Astrocyte (in vitro differentiated cells and primary cell): ENCODE data around the gene AKNAD1. TPM values are rescaled to one million over a fixed set of nuclear protein-coding genes. Genes with fewer than 3 reads are reported as not detected.
"Not testable (repeated sequence)": the region's sequence is repeated elsewhere in the genome, so short reads cannot be mapped to it uniquely, and the experiment has no call there.

ENCODE experiments used
- DNase-seq: peaks from one replicate; pipeline ENCODE4 v3.0.0-alpha.2; 2010; ENCODE audit warnings: low read depth
- FAIRE-seq: peaks from 2 replicates; lab custom pipeline; 2011; peaks lifted over from hg19 to GRCh38; lab: Jason Lieb, UNC
- H2AFZ ChIP-seq: 2 replicates; pipeline ENCODE4 v1.6.0; 2012; ENCODE audit warnings: low read depth, low read length, inconsistent platforms
- H3K27ac ChIP-seq: 2 replicates; pipeline ENCODE4 v1.5.1; 2011; ENCODE audit warnings: low read depth, low read length, inconsistent platforms
- H3K27me3 ChIP-seq: 2 replicates; pipeline ENCODE4 v1.6.0; 2011; ENCODE audit warnings: low read length, inconsistent platforms; ENCODE audit not compliant: insufficient read depth
- H3K36me3 ChIP-seq: 2 replicates; pipeline ENCODE4 v1.5.1; 2011; ENCODE audit warnings: low read length, inconsistent platforms; ENCODE audit not compliant: insufficient read depth
- H3K4me1 ChIP-seq: 2 replicates; pipeline ENCODE4 v1.5.1; 2011; ENCODE audit warnings: low read length, inconsistent platforms; ENCODE audit not compliant: insufficient read depth
- H3K4me2 ChIP-seq: 2 replicates; pipeline ENCODE4 v1.6.0; 2012; ENCODE audit warnings: low read length, inconsistent platforms
- H3K4me3 ChIP-seq: 2 replicates; pipeline ENCODE4 v1.5.1; 2011; ENCODE audit warnings: low read depth, mild to moderate bottlenecking, low read length, inconsistent platforms; ENCODE audit not compliant: insufficient read depth
- H3K79me2 ChIP-seq: 2 replicates; pipeline ENCODE4 v1.6.0; 2012; ENCODE audit warnings: mild to moderate bottlenecking, low read length, inconsistent platforms; ENCODE audit not compliant: insufficient read depth
- H3K9ac ChIP-seq: 2 replicates; pipeline ENCODE4 v1.6.0; 2012; ENCODE audit warnings: mild to moderate bottlenecking, low read length, inconsistent platforms
- H3K9me3 ChIP-seq: 2 replicates; pipeline ENCODE4 v1.5.1; 2012; ENCODE audit warnings: low read depth, mild to moderate bottlenecking, low read length, inconsistent platforms; ENCODE audit not compliant: insufficient read depth
- H4K20me1 ChIP-seq: 2 replicates; pipeline ENCODE4 v1.6.0; 2012; ENCODE audit warnings: low read length, inconsistent platforms; ENCODE audit not compliant: insufficient read depth
- H3K27ac Mint-ChIP-seq: one replicate; pipeline ENCODE4 v1.8.0; 2021; ENCODE audit warnings: mild to moderate bottlenecking, mixed read lengths; ENCODE audit not compliant: unreplicated experiment
- H3K27me3 Mint-ChIP-seq: one replicate; pipeline ENCODE4 v1.8.0; 2021; ENCODE audit warnings: low read depth, mixed read lengths; ENCODE audit not compliant: unreplicated experiment
- H3K36me3 Mint-ChIP-seq: one replicate; pipeline ENCODE4 v1.8.0; 2021; ENCODE audit warnings: low read depth, mixed read lengths; ENCODE audit not compliant: unreplicated experiment
- H3K4me1 Mint-ChIP-seq: one replicate; pipeline ENCODE4 v1.8.0; 2021; ENCODE audit warnings: low read depth, mixed read lengths; ENCODE audit not compliant: unreplicated experiment
- H3K4me3 Mint-ChIP-seq: one replicate; pipeline ENCODE4 v1.8.0; 2021; ENCODE audit warnings: mild to moderate bottlenecking, moderate library complexity, mixed read lengths; ENCODE audit not compliant: unreplicated experiment
- H3K9me3 Mint-ChIP-seq: one replicate; pipeline ENCODE4 v1.8.0; 2021; ENCODE audit warnings: mild to moderate bottlenecking, mixed read lengths; ENCODE audit not compliant: unreplicated experiment
- EZH2 ChIP-seq: IDR thresholded peaks from 2 replicates; pipeline ENCODE4 v1.6.1; 2012; ENCODE audit warnings: mild to moderate bottlenecking, low read length, inconsistent platforms; ENCODE audit not compliant: insufficient read depth
- total RNA-seq: library from RNA; stranded (reverse); gene quantifications from 2 replicates; pipeline ENCODE4 v1.2.1, GENCODE V29; 2021
- TF ChIP-seq, protein P1 (sequence below): IDR thresholded peaks from 2 replicates; pipeline ENCODE4 v1.5.1; 2011; ENCODE audit warnings: low read depth, mild to moderate bottlenecking, inconsistent platforms, low read length, moderate library complexity; ENCODE audit not compliant: insufficient read depth

The AKNAD1 gene
- total RNA-seq, 1 donor from 2014 or later, result not detected

DNA sequence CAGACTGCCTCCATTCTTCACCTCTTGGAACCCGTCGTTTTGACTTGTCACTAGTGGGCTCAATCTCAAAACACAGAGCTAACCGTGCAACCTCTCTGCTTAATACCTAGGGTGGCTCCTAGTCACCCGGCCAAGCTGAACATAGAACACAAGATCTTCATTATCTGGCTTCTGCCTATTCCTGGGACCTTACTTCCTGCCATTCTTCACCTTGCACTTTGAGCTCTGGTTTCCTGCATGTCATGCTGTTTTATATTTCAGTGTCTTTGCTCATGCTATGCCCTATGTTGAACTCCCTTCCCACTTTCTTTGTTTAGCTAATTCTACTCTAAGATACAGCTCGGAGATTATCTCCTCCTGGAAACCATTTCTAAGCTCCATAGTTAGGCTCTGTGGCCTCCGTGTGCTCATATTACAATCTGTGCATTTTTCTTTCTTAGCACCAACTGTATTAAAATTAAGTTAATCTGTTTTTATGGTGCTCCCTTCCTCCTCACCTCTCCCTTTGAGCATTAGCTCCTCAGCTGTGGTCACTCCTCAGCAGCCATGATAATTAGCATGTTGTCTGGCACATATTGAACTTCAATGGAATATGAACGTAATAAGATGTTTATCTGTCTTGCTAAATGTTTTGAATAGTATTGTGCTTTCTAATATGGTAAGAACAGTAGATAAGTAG is 33.0 kb upstream of the AKNAD1 start:
- Histone ChIP-seq H2AFZ (no peak overlapping the region), H3K36me3 (no peaks in the 10 kb centered on the region), H3K27ac (no peak overlapping the region), H3K9ac (no peak overlapping the region), H3K79me2 (peaks cover 5% of the 10 kb centered on the region), H4K20me1 (no peaks in the 10 kb centered on the region), H3K9me3 (no peaks in the 10 kb centered on the region), H3K4me1 (no peaks in the 10 kb centered on the region), H3K27me3 (no peaks in the 10 kb centered on the region), H3K4me3 (no peak overlapping the region), H3K4me2 (no peak overlapping the region)
- peaks cover 9% of the 10 kb centered on the region for H3K4me1 Mint-ChIP-seq
- DNase-seq (no peak), FAIRE-seq (no peak)
- H3K4me3 Mint-ChIP-seq, result no peak overlapping the region
- no peaks in the 10 kb centered on the region for H3K27me3 Mint-ChIP-seq
- no peak overlapping the region for H3K27ac Mint-ChIP-seq
- no peaks in the 10 kb centered on the region for H3K36me3 Mint-ChIP-seq
- no peaks in the 10 kb centered on the region for H3K9me3 Mint-ChIP-seq
- no peak for TF ChIP-seq EZH2
- TF ChIP-seq, protein P1, sequence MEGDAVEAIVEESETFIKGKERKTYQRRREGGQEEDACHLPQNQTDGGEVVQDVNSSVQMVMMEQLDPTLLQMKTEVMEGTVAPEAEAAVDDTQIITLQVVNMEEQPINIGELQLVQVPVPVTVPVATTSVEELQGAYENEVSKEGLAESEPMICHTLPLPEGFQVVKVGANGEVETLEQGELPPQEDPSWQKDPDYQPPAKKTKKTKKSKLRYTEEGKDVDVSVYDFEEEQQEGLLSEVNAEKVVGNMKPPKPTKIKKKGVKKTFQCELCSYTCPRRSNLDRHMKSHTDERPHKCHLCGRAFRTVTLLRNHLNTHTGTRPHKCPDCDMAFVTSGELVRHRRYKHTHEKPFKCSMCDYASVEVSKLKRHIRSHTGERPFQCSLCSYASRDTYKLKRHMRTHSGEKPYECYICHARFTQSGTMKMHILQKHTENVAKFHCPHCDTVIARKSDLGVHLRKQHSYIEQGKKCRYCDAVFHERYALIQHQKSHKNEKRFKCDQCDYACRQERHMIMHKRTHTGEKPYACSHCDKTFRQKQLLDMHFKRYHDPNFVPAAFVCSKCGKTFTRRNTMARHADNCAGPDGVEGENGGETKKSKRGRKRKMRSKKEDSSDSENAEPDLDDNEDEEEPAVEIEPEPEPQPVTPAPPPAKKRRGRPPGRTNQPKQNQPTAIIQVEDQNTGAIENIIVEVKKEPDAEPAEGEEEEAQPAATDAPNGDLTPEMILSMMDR, result no peak

DNA sequence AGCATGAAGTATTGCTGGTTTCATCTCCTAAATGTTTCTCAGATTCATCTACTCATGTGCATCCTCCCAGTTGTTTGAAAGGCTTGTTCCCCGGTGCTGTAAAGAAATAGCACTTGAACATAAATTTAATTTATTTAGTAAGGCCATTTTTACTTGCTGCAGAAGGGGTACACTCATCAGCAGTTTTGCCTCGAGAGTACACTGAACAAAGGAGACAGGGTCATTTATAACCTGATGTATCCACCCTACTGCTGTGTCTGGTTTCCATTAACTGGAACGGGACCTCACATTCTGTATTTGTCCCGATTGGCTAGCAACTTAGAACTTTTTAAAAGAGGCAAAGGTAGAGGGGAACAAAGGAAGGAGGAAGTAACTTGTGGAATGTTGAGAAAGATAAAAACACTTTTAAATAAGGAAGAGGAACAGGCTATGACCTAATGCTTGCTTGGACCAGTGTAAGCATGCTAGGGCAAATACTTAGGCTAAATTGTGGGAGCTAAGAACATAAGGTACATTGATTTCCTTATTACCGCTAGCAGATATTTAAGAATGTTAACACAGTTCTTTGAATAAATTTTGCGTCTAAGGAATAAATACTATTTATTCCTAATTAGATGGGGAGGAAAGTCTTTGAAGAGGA is 32.2 kb upstream of the AKNAD1 start:
- not testable (repeated sequence) for H3K27ac Mint-ChIP-seq, H3K4me3 ChIP-seq, H3K79me2 ChIP-seq, H3K9me3 ChIP-seq, H3K4me2 ChIP-seq, H4K20me1 ChIP-seq, H3K9me3 Mint-ChIP-seq, H3K36me3 Mint-ChIP-seq, H3K36me3 ChIP-seq, H2AFZ ChIP-seq, H3K4me1 ChIP-seq, H3K9ac ChIP-seq, H3K27me3 Mint-ChIP-seq, DNase-seq, H3K27me3 ChIP-seq, H3K4me1 Mint-ChIP-seq, H3K4me3 Mint-ChIP-seq, H3K27ac ChIP-seq, FAIRE-seq

DNA sequence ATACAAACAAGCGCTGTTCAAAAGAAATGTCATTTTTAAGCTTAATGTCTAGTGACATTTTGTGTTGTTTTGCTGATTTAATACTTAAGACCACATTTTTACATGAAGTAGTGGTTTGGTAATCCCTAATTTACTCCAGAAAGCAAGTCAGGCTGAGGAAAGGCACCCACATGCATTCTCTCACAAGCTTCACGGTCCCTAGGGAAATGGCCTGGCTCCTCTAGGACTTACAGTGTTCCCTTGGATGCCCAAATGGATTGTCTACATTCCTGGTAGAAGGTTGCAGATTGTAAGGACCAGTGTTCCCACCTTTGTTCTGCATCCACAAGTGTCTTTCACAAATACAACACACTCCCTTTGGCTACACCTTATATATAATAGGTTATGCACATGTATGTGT is 29.4 kb upstream of the AKNAD1 start:
- H3K27ac ChIP-seq, result no peak overlapping the region
- H3K36me3 Mint-ChIP-seq, result no peaks in the 10 kb centered on the region
- TF ChIP-seq, protein P1, result no peak
- TF ChIP-seq EZH2, result no peak
- H3K4me3 ChIP-seq, result no peak overlapping the region
- H3K9ac ChIP-seq, result no peak overlapping the region
- H3K4me1 Mint-ChIP-seq, result peaks cover 4% of the 10 kb centered on the region
- H3K79me2 ChIP-seq, result peaks cover 16% of the 10 kb centered on the region
- H2AFZ ChIP-seq, result no peak overlapping the region
- H3K9me3 ChIP-seq, result no peaks in the 10 kb centered on the region
- H3K4me3 Mint-ChIP-seq, result no peak overlapping the region
- no peaks in the 10 kb centered on the region for H3K9me3 Mint-ChIP-seq
- no peaks in the 10 kb centered on the region for H3K27me3 ChIP-seq
- no peaks in the 10 kb centered on the region for H3K27me3 Mint-ChIP-seq
- H3K4me1 ChIP-seq, result no peaks in the 10 kb centered on the region
- H3K27ac Mint-ChIP-seq, result no peak overlapping the region
- H3K36me3 ChIP-seq, result no peaks in the 10 kb centered on the region
- no peak overlapping the region for H3K4me2 ChIP-seq
- DNase-seq (no peak), FAIRE-seq (no peak)
- no peaks in the 10 kb centered on the region for H4K20me1 ChIP-seq
